ENCODE results near the gene FSTL4. TPM values are rescaled to one million over a fixed set of nuclear protein-coding genes. Genes with fewer than 3 reads are reported as not detected.

FSTL4 gene
- total RNA-seq, 1 experiment from 2014 or later = not detected

GRCh38 chr5:133580618-133581017, 31.7 kb downstream of the FSTL4 start:
- no peak for DNase-seq

GRCh38 chr5:133579766-133580165, 32.6 kb downstream of the FSTL4 start:
- Histone ChIP-seq H3K27ac (no peak overlapping the region), H3K36me3 (ENCODE audit: low read depth) (no peaks in the 10 kb centered on the region), H3F3A (ENCODE audit: insufficient read depth, low read depth) (no peaks in the 10 kb centered on the region), H3K79me2 (ENCODE audit: low read depth) (no peaks in the 10 kb centered on the region), H3K4me2 (no peak overlapping the region), H3K9me2 (ENCODE audit: insufficient read depth) (no peaks in the 10 kb centered on the region), H3K4me3 (no peak overlapping the region), H3K4me1 (replicated peaks; ENCODE audit: insufficient read depth) (no peaks in the 10 kb centered on the region), H3K27me3 (ENCODE audit: insufficient read depth, low read depth) (no peaks in the 10 kb centered on the region), H2AFZ (no peak overlapping the region), H4K20me1 (ENCODE audit: insufficient read depth) (no peaks in the 10 kb centered on the region), H3K9me3 (ENCODE audit: insufficient read depth, low read depth) (no peaks in the 10 kb centered on the region)
- DNase-seq = no peak
- TF ChIP-seq EZH2 (IDR thresholded peaks at IDR 0.05; ENCODE audit: low read depth) = no peak
- BruUV-seq (replicated peaks) = no TSS peak
- intact Hi-C loops (cut with micrococcal nuclease; ENCODE audit: unreplicated experiment) = no loop called here
- ChIA-PET CTCF (no interaction called here), POLR2A (ENCODE audit: unreplicated experiment) (no interaction called here)

More at GRCh38 chr5:133580618-133581017, 31.7 kb downstream of the FSTL4 start:
- ChIA-PET POLR2A (ENCODE audit: unreplicated experiment) (no interaction called here), CTCF (no interaction called here)
- no TSS peak for BruUV-seq (replicated peaks)
- intact Hi-C loops (cut with micrococcal nuclease; ENCODE audit: unreplicated experiment) = no loop called here
- no peak overlapping the region for H2AFZ ChIP-seq
- no peaks in the 10 kb centered on the region for H3K79me2 ChIP-seq (ENCODE audit: low read depth)
- H3K27me3 ChIP-seq (ENCODE audit: insufficient read depth, low read depth) = no peaks in the 10 kb centered on the region
- H3K4me3 ChIP-seq = no peak overlapping the region
- no peak overlapping the region for H3K4me2 ChIP-seq
- no peaks in the 10 kb centered on the region for H3K4me1 ChIP-seq (replicated peaks; ENCODE audit: insufficient read depth)
- no peak overlapping the region for H3K27ac ChIP-seq
- no peaks in the 10 kb centered on the region for H3F3A ChIP-seq (ENCODE audit: insufficient read depth, low read depth)
- no peaks in the 10 kb centered on the region for H4K20me1 ChIP-seq (ENCODE audit: insufficient read depth)
- no peaks in the 10 kb centered on the region for H3K9me3 ChIP-seq (ENCODE audit: insufficient read depth, low read depth)
- H3K36me3 ChIP-seq (ENCODE audit: low read depth) = no peaks in the 10 kb centered on the region
- no peaks in the 10 kb centered on the region for H3K9me2 ChIP-seq (ENCODE audit: insufficient read depth)
- no peak for TF ChIP-seq CTCF (conservative IDR thresholded peaks at IDR 0.05)
- TF ChIP-seq EZH2 (IDR thresholded peaks at IDR 0.05; ENCODE audit: low read depth) = no peak

- H3K9me3 ChIP-seq (ENCODE audit: insufficient read depth, low read depth) = peaks cover 7% of the 10 kb centered on the region; the same call in 1 of the 2 replicates
- no peak overlapping the region for H3K4me2 ChIP-seq
- H3K27ac ChIP-seq = no peak overlapping the region
- no peaks in the 10 kb centered on the region for H3K27me3 ChIP-seq (ENCODE audit: insufficient read depth, low read depth)
- no peaks in the 10 kb centered on the region for H3F3A ChIP-seq (ENCODE audit: insufficient read depth, low read depth)
- H3K4me1 ChIP-seq (replicated peaks; ENCODE audit: insufficient read depth) = no peaks in the 10 kb centered on the region
- no peak for DNase-seq
- no peak overlapping the region for H3K4me3 ChIP-seq
- no peaks in the 10 kb centered on the region for H4K20me1 ChIP-seq (ENCODE audit: insufficient read depth)
- TF ChIP-seq CTCF (conservative IDR thresholded peaks at IDR 0.05) (no peak), EZH2 (IDR thresholded peaks at IDR 0.05; ENCODE audit: low read depth) (no peak)
- CTCF ChIA-PET = no interaction called here
- H2AFZ ChIP-seq = no peak overlapping the region
- H3K9me2 ChIP-seq (ENCODE audit: insufficient read depth) = no peaks in the 10 kb centered on the region
- no peaks in the 10 kb centered on the region for H3K36me3 ChIP-seq (ENCODE audit: low read depth)
- intact Hi-C loops (cut with micrococcal nuclease; ENCODE audit: unreplicated experiment) = no loop called here
- H3K79me2 ChIP-seq (ENCODE audit: low read depth) = no peaks in the 10 kb centered on the region
- BruUV-seq (replicated peaks) = no TSS peak
- POLR2A ChIA-PET (ENCODE audit: unreplicated experiment) = no interaction called here
These were observed 43.0 kb downstream of the FSTL4 start for GRCh38 chr5:133569347-133569746.

GRCh38 chr5:133565993-133566392, 46.3 kb downstream of the FSTL4 start:
- Histone ChIP-seq H3K79me2 (ENCODE audit: low read depth) (no peaks in the 10 kb centered on the region), H2AFZ (no peak overlapping the region), H3K4me1 (replicated peaks; ENCODE audit: insufficient read depth) (no peaks in the 10 kb centered on the region), H3F3A (ENCODE audit: insufficient read depth, low read depth) (no peaks in the 10 kb centered on the region), H3K27me3 (ENCODE audit: insufficient read depth, low read depth) (no peaks in the 10 kb centered on the region), H4K20me1 (ENCODE audit: insufficient read depth) (no peaks in the 10 kb centered on the region), H3K9me2 (ENCODE audit: insufficient read depth) (no peaks in the 10 kb centered on the region), H3K4me2 (no peak overlapping the region), H3K9me3 (ENCODE audit: insufficient read depth, low read depth) (no peaks in the 10 kb centered on the region), H3K36me3 (ENCODE audit: low read depth) (no peaks in the 10 kb centered on the region), H3K4me3 (no peak overlapping the region), H3K27ac (no peak overlapping the region)
- no TSS peak for BruUV-seq (replicated peaks)
- intact Hi-C loops (cut with micrococcal nuclease; ENCODE audit: unreplicated experiment) = no loop called here
- TF ChIP-seq EZH2 (IDR thresholded peaks at IDR 0.05; ENCODE audit: low read depth) (no peak), CTCF (conservative IDR thresholded peaks at IDR 0.05) (no peak)
- CTCF ChIA-PET = no interaction called here
- POLR2A ChIA-PET (ENCODE audit: unreplicated experiment) = no interaction called here
- DNase-seq = peak in 1 of 2 experiments; percentile 2
